AG04449 (cell line): ENCODE data around the gene CRAT.

Experiments
- CTCF ChIA-PET: fragments of 350-600 bp; formaldehyde crosslinking; extraction: SDS; loops from one replicate; lab custom pipeline; 2021; ENCODE audit warnings: antibody characterized with exemption; lab: Yijun Ruan, JAX
- POLR2A ChIA-PET: fragments of 400-600, 350-600 bp; formaldehyde crosslinking; extraction: SDS; loops from one replicate; lab custom pipeline; 2020; ENCODE audit warnings: antibody characterized with exemption, inconsistent platforms; lab: Yijun Ruan, JAX
- DNase-seq: peaks from one replicate; pipeline ENCODE4 v3.0.0-alpha.2; 2010; ENCODE audit warnings: low read depth, low spot score
- H3K4me3 ChIP-seq: 2 replicates; pipeline ENCODE4 v1.5.1; 2011; ENCODE audit warnings: low read depth, mild to moderate bottlenecking, control low read depth, low read length
- CTCF ChIP-seq: IDR thresholded peaks from one replicate; pipeline ENCODE4 v1.5.1; 2011; ENCODE audit warnings: mild to moderate bottlenecking, moderate library complexity, low read length, control low read depth, inconsistent platforms; ENCODE audit not compliant: insufficient read depth; ENCODE audit errors: missing control alignments

Gene CRAT

GRCh38 chr9:129052592-129052991 is 58.0 kb downstream of the CRAT start:
- TF ChIP-seq CTCF, result no peak
- POLR2A ChIA-PET, result interaction anchor here (1.0 kb wide), 1 partner anchor 104 kb away, joined by 5 read pairs; no protein-coding TSS in a partner anchor
- no peak overlapping the region for H3K4me3 ChIP-seq
- DNase-seq, result no peak
- CTCF ChIA-PET, result no interaction called here
